Mesendoderm (in vitro differentiated cells): ENCODE results near the gene UBE2D2.
"Not testable (repeated sequence)": the region's sequence is repeated elsewhere in the genome, so short reads cannot be mapped to it uniquely, and the experiment has no call there.

Experiments
- DNase-seq: peaks from one replicate; pipeline ENCODE4 v3.0.0; 2013
- H2AK5ac ChIP-seq: 2 replicates; pipeline ENCODE4 v1.6.1; 2013; ENCODE audit warnings: low read length, inconsistent platforms
- H2BK120ac ChIP-seq: 2 replicates; pipeline ENCODE4 v1.6.1; 2013; ENCODE audit warnings: low read depth, mild to moderate bottlenecking, low read length, moderate library complexity, mixed read lengths
- H2BK15ac ChIP-seq: replicated peaks from 2 replicates; pipeline ENCODE4 v1.6.1; 2013; ENCODE audit warnings: low read depth, mild to moderate bottlenecking, moderate library complexity
- H2BK5ac ChIP-seq: 2 replicates; pipeline ENCODE4 v1.6.1; 2013; ENCODE audit warnings: low read length, inconsistent platforms
- H3K18ac ChIP-seq: 2 replicates; pipeline ENCODE4 v1.6.1; 2013; ENCODE audit warnings: mild to moderate bottlenecking, low read length, mixed read lengths
- H3K23ac ChIP-seq: one replicate; pipeline ENCODE4 v1.6.1; 2013; ENCODE audit warnings: low read length
- H3K27ac ChIP-seq: 2 replicates; pipeline ENCODE4 v1.5.1; 2013; ENCODE audit warnings: low read depth, mild to moderate bottlenecking, inconsistent platforms, low read length, moderate library complexity
- H3K27me3 ChIP-seq: 2 replicates; pipeline ENCODE4 v1.6.1; 2013; ENCODE audit warnings: low read length, control low read depth, mild to moderate bottlenecking, inconsistent platforms; ENCODE audit not compliant: insufficient read depth, poor library complexity
- H3K36me3 ChIP-seq: 2 replicates; pipeline ENCODE4 v1.6.1; 2013; ENCODE audit warnings: low read length, inconsistent platforms; ENCODE audit not compliant: control insufficient read depth, insufficient read depth
- H3K4ac ChIP-seq: one replicate; pipeline ENCODE4 v1.6.1; 2013; ENCODE audit warnings: low read depth, mild to moderate bottlenecking, low read length, moderate library complexity
- H3K4me1 ChIP-seq: 2 replicates; pipeline ENCODE4 v1.6.1; 2013; ENCODE audit warnings: low read depth, low read length, inconsistent platforms; ENCODE audit not compliant: control insufficient read depth
- H3K4me2 ChIP-seq: 2 replicates; pipeline ENCODE4 v1.6.1; 2013; ENCODE audit warnings: low read length
- H3K4me3 ChIP-seq: 2 replicates; pipeline ENCODE4 v1.5.1; 2013; ENCODE audit warnings: mild to moderate bottlenecking, low read length
- H3K56ac ChIP-seq: one replicate; pipeline ENCODE4 v1.6.1; 2013; ENCODE audit warnings: low read length
- H3K79me1 ChIP-seq: 2 replicates; pipeline ENCODE4 v1.6.1; 2013; ENCODE audit warnings: low read length, inconsistent platforms
- H3K79me2 ChIP-seq: 2 replicates; pipeline ENCODE4 v1.6.1; 2013; ENCODE audit warnings: mild to moderate bottlenecking, low read length; ENCODE audit not compliant: control insufficient read depth, insufficient read depth
- H3K9ac ChIP-seq: 2 replicates; pipeline ENCODE4 v1.6.1; 2013; ENCODE audit warnings: low read length, inconsistent platforms
- H4K5ac ChIP-seq: one replicate; pipeline ENCODE4 v1.6.1; 2013; ENCODE audit warnings: low read length
- H4K8ac ChIP-seq: one replicate; pipeline ENCODE4 v1.6.1; 2013; ENCODE audit warnings: low read depth, mild to moderate bottlenecking, control low read depth, low read length, moderate library complexity
- WGBS: extraction: QIAGEN DNeasy Blood & Tissue Kit; methylation state at CpG from one replicate; pipeline ENCODE4 v1.1.7; 2013; ENCODE audit warnings: low lambda C conversion rate, missing lambda C conversion rate; ENCODE audit not compliant: insufficient coverage; ENCODE audit errors: extremely low coverage; 5-methylcytosine and 5-hydroxymethylcytosine counted together

UBE2D2 gene

GRCh38 chr5:139574641-139575312, 13.6 kb downstream of the UBE2D2 start:
- Histone ChIP-seq H2BK15ac (no peak overlapping the region), H3K36me3 (no peaks in the 10 kb centered on the region), H2BK120ac (no peak overlapping the region), H3K23ac (no peak overlapping the region), H3K4me1 (no peaks in the 10 kb centered on the region), H3K9ac (no peak overlapping the region), H3K27me3 (no peaks in the 10 kb centered on the region), H3K18ac (no peak overlapping the region), H3K56ac (no peak overlapping the region), H3K4me3 (no peak overlapping the region), H3K79me1 (peaks cover 4% of the 10 kb centered on the region), H4K5ac (no peak overlapping the region), H3K4me2 (no peak overlapping the region), H4K8ac (no peak overlapping the region), H3K27ac (no peak overlapping the region), H3K79me2 (peaks cover 72% of the 10 kb centered on the region), H3K4ac (no peak overlapping the region), H2BK5ac (no peak overlapping the region), H2AK5ac (no peak overlapping the region)
- WGBS = no CpG with 5 or more reads among the region's 4 CpGs
- DNase-seq = peak; percentile 56

DNA sequence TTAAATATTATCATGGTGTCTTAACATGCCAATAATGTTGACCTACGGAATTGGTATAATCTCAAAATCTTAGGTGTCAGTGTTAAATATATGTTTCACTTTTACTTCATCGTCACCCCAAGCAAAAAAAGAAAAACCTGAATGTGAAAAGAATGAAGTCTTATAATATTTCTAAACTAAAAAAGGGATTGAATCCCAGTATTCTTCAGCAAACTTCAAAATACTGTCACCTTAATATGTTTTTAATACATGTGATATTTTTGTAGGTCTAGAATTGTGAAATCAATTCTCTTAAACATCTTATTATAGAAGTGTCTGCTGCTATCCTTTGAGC, 14.1 kb downstream of the UBE2D2 start:
- H2BK5ac ChIP-seq = no peak overlapping the region
- H3K36me3 ChIP-seq = no peaks in the 10 kb centered on the region
- DNase-seq = no peak
- no peak overlapping the region for H4K8ac ChIP-seq
- no peak overlapping the region for H3K9ac ChIP-seq
- no peak overlapping the region for H2BK15ac ChIP-seq
- H3K4me3 ChIP-seq = no peak overlapping the region
- no peak overlapping the region for H3K56ac ChIP-seq
- H3K4me1 ChIP-seq = no peaks in the 10 kb centered on the region
- H2BK120ac ChIP-seq = no peak overlapping the region
- H4K5ac ChIP-seq = no peak overlapping the region
- H3K79me1 ChIP-seq = peaks cover 5% of the 10 kb centered on the region
- H3K27ac ChIP-seq = no peak overlapping the region
- H3K23ac ChIP-seq = no peak overlapping the region
- no peak overlapping the region for H3K18ac ChIP-seq
- H3K79me2 ChIP-seq = peaks cover 72% of the 10 kb centered on the region
- H3K27me3 ChIP-seq = no peaks in the 10 kb centered on the region
- H2AK5ac ChIP-seq = no peak overlapping the region
- no peak overlapping the region for H3K4me2 ChIP-seq
- WGBS = no CpG with 5 or more reads among the region's 2 CpGs
- no peak overlapping the region for H3K4ac ChIP-seq

- H3K4me2 ChIP-seq = no peak overlapping the region
- no peak overlapping the region for H3K56ac ChIP-seq
- H3K79me1 ChIP-seq = peaks cover 5% of the 10 kb centered on the region
- no peak overlapping the region for H3K9ac ChIP-seq
- H2AK5ac ChIP-seq = no peak overlapping the region
- no peak overlapping the region for H3K4ac ChIP-seq
- H3K18ac ChIP-seq = no peak overlapping the region
- H3K27me3 ChIP-seq = no peaks in the 10 kb centered on the region
- no peaks in the 10 kb centered on the region for H3K4me1 ChIP-seq
- H2BK120ac ChIP-seq = no peak overlapping the region
- H3K23ac ChIP-seq = no peak overlapping the region
- H4K5ac ChIP-seq = no peak overlapping the region
- no peaks in the 10 kb centered on the region for H3K36me3 ChIP-seq
- no peak overlapping the region for H3K27ac ChIP-seq
- WGBS = no CpG with 5 or more reads among the region's 4 CpGs
- H3K4me3 ChIP-seq = no peak overlapping the region
- no peak overlapping the region for H2BK5ac ChIP-seq
- H3K79me2 ChIP-seq = peaks cover 72% of the 10 kb centered on the region
- DNase-seq = no peak
- no peak overlapping the region for H4K8ac ChIP-seq
- H2BK15ac ChIP-seq = no peak overlapping the region
These were observed 14.6 kb downstream of the UBE2D2 start for GRCh38 chr5:139575751-139576150.

GRCh38 chr5:139577689-139578290, 16.7 kb downstream of the UBE2D2 start:
- Histone ChIP-seq H3K4me2 (no peak overlapping the region), H3K4ac (no peak overlapping the region), H3K56ac (no peak overlapping the region), H2BK5ac (no peak overlapping the region), H4K8ac (no peak overlapping the region), H3K27me3 (no peaks in the 10 kb centered on the region), H3K27ac (no peak overlapping the region), H3K23ac (no peak overlapping the region), H3K18ac (no peak overlapping the region), H3K9ac (no peak overlapping the region), H3K79me1 (peaks cover 7% of the 10 kb centered on the region), H3K4me1 (no peaks in the 10 kb centered on the region), H4K5ac (no peak overlapping the region), H2BK120ac (no peak overlapping the region), H3K4me3 (no peak overlapping the region), H3K79me2 (peaks cover 72% of the 10 kb centered on the region), H2BK15ac (no peak overlapping the region), H3K36me3 (no peaks in the 10 kb centered on the region), H2AK5ac (no peak overlapping the region)
- DNase-seq = no peak
- no CpG with 5 or more reads among the region's 5 CpGs for WGBS

DNA sequence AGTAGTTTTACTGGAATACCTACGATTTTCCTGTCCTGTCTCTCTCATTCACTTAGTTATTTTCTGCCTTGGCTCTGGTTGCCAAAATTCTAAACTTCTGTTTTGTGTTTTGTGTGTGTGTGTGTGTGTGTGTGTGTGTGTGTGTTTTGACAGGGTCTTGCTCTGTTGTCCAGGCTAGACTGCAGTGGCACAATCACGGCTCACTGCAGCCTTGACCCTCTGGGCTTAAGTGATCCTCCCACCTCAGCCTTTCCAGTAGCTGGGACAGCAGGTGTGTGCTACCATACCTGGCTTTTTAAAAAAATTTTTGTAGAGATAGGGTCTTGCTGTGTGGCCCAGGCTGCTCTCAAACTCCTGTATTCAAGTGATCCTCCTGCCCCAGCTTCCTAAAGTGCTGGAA, 17.2 kb downstream of the UBE2D2 start:
- no peak overlapping the region for H3K27ac ChIP-seq

DNA sequence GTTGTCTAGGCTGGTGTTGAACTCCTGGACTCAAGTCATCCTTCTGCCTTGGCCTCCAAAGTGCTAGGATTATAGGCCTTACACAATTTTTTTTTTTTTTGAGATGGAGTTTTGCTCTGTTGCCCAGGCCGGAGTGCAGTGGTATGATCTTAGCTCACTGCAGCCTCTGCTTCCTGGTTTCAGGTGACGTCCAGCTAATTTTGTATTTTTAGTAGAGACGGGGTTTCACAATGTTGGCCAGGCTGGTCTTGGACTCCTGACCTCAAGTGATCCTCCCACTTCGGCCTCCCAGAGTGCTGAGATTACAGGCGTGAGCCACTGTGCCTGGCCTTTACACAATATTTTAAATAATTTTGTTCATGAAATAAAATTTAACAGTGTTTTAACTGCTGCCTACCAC, 21.0 kb downstream of the UBE2D2 start:
- not testable (repeated sequence) for H3K27ac ChIP-seq, H3K23ac ChIP-seq, H4K8ac ChIP-seq, H3K4ac ChIP-seq, H3K56ac ChIP-seq, H3K9ac ChIP-seq, H3K36me3 ChIP-seq, H3K4me1 ChIP-seq, H2BK5ac ChIP-seq, H3K27me3 ChIP-seq, DNase-seq, H4K5ac ChIP-seq, H3K4me3 ChIP-seq, H2AK5ac ChIP-seq, H2BK120ac ChIP-seq, H2BK15ac ChIP-seq, H3K18ac ChIP-seq, H3K4me2 ChIP-seq
- no CpG with 5 or more reads among the region's 5 CpGs for WGBS
- peaks cover 11% of the 10 kb centered on the region for H3K79me1 ChIP-seq
- peaks cover 66% of the 10 kb centered on the region for H3K79me2 ChIP-seq

More for the DNA sequence above, 17.2 kb downstream of the UBE2D2 start:
- DNase-seq = no peak
- Histone ChIP-seq H3K9ac (no peak overlapping the region), H2AK5ac (no peak overlapping the region), H3K79me2 (peaks cover 74% of the 10 kb centered on the region), H3K18ac (no peak overlapping the region), H3K4me2 (no peak overlapping the region), H3K79me1 (peaks cover 7% of the 10 kb centered on the region), H3K4me3 (no peak overlapping the region), H2BK120ac (no peak overlapping the region), H3K56ac (no peak overlapping the region), H3K23ac (no peak overlapping the region), H3K4ac (no peak overlapping the region), H3K4me1 (no peaks in the 10 kb centered on the region), H2BK5ac (no peak overlapping the region), H2BK15ac (no peak overlapping the region), H3K27me3 (no peaks in the 10 kb centered on the region), H4K5ac (no peak overlapping the region), H4K8ac (no peak overlapping the region), H3K36me3 (no peaks in the 10 kb centered on the region)
- WGBS = no CpG with 5 or more reads among the region's 2 CpGs
